ENCODE measurements around the gene C11orf16.
"Not testable (repeated sequence)": the region's sequence is repeated elsewhere in the genome, so short reads cannot be mapped to it uniquely, and the experiment has no call there.

C11orf16 gene

DNA sequence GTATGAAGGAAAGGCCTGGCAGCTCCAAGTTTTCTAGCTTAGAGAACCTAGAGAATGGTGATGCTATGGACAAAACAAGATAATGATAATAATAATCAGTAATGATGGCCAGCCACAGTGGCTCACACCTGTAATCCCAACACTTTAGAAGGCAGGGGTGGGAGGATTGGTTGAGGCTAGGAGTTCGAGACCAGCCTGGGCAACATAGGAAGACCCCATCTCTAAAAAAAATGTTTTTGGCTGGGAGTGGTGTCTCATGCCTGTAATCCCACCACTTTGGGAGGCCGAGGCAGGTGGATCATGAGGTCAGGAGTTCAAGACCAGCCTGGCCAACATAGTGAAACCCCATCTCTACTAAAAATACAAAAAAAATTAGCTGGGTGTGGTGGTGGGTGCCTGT is 3.0 kb upstream of the C11orf16 start:
- not testable (repeated sequence) for DNase-seq (ENCODE audit: low spot score)

DNA sequence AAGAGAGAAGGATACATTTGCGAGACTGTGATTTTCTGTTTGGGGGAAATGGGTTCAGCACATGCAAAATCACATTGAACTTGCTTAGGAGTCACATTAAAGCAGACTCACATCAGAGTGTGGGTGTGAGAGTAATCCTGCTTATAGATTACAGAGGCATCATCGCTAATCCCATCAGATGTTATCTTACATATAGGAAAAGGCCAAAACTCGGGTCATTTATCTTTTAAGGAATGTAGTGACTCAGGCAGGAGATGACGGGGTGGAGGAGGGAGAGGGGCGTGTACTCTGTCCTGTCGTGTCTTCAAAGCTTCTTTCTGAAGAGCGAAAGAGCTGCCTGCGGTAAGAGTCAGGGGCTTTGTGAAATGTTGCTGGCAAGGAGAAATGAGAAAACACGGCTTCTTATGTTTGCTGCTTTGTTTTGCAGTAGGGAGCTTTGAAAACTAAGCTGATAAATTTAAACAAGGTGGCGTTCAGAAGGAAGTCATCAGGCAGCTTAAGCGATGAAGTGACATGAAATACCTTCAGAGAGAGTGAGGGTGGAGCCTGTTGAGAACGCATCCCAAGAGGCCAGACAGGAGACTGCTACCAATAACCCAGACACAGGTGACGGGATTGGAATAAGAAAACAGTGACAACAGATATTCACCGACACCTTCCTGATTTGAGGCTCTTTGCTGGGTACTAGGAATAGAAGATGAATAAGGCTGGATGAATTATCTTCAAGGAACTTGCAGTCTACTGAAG is 2.2 kb upstream of the C11orf16 start:
- DNase-seq (ENCODE audit: low spot score): no peak

DNA sequence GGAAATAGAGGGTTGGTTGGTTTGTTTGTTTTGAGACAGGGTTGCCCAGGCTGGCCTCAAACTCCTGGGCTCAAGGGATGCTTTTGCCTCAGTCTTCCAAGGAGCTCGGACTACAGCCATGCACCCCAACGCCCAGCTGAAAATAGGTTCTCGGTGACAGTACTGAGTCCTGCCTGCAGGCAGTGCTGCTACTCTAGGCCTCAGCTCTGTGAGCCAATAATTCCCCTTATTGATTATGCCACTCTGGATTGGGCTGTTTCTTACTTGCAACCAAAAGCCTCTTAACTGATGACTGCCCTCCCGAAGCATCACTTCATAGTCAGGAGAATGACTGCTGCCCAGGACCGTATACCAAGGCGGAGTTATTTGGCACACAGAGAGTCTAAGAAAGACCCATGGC is 1.2 kb upstream of the C11orf16 start:
- DNase-seq (ENCODE audit: low spot score): no peak

DNA sequence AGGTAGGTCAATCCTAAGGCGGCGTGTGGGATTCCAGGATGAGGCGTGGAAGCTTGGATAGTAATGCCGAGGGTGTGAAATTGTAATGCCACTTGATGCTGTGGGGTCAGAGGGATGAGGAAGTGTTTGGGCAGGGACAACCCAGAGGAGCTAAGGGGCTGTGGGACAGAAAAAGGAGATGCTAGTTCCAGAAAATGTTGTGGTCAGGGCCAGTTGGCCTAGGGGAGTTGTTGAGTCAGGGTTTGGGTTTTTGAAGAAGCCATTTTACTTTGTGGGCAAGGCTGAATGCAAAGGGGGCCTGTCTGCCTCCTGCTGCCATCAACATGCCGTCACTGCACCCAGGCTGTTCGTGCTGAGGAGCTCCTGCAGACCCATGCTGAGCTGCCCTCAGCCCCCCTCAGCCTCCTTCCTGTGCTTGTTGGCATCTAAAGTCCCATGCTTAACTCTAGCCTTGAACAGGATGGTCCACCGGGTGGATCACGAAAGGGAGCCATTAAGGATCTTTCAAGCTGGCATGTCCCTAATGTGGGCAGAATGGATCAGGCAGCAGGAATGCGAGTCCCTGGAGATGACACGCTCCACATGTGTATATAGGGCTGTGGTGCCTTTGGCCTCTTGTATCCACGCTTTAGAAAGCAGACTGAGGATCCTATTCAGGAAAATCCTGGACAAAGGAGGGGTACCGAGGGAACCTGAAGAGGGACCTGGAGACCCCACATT is 2.1 kb downstream of the C11orf16 start:
- no peak for DNase-seq (ENCODE audit: low spot score)

DNA sequence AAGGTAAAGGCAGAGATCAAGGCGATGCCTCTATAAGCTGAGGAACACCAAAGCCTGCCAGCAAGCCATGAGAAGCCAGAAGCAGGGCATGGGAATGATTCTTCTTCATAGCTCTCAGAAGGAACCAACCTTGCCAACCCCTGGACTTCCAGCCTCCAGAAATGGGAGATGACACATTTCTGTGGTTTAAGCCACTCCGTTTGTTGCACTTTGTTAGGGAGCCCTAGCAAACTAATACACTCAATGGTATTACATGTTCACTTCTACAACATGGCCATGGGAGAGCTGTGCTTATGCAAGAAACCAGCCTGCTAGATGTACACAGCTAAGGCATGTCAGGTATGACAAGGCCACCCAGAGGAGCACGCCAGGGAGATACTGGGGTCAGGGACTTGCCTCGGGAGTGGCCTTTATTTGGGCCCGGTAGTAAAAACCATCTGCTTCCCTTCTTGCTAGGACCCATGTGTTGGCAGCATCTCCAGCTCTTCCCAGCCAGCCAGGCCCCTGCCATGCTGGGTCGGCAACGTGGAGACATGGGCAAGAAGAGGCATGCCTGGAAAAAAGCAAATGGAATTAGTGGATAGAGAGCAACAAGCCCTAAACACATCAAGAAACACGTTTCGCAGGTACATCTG is 3.6 kb downstream of the C11orf16 start:
- no peak for DNase-seq (ENCODE audit: low spot score)

DNA sequence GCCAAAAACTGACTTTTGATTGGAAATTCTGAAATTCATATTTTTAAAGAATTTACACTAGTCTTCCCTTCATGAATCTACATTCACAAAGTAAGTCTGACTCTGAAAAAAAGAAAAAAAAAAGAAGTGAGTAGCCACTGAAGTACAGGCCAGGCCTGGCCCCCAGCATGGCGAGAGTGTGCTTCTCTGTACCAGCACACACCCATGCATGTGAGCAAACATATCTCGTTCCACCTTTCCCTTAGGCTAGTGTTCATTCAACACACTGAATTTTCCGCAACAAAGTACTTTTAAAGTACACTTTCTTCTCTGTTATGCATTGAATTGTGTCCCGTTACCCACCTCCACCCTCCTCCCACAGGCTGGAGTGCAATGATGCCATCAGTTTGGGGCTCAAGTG is 4.5 kb downstream of the C11orf16 start:
- DNase-seq (ENCODE audit: low spot score): no peak

DNA sequence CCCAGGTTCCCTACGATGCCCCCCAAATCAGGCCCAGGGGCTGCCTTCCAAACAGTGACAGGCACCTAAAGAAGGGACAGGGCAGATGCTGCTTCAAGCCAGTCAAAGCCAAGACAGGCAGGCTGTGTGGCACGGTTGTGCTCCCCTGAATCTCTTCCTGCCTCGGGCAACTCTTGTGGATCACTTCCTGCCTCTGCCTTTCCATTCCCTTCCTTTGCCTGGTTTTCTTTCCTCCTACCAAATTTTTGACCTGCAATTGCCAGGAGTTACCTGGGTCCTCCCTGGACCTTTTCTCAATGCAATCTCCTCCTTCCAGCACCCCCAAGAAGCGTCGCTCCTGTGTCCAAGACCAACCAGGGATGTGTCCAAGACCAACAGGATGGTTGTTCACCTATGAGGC is 5.5 kb downstream of the C11orf16 start:
- DNase-seq (ENCODE audit: low spot score): no peak

DNA sequence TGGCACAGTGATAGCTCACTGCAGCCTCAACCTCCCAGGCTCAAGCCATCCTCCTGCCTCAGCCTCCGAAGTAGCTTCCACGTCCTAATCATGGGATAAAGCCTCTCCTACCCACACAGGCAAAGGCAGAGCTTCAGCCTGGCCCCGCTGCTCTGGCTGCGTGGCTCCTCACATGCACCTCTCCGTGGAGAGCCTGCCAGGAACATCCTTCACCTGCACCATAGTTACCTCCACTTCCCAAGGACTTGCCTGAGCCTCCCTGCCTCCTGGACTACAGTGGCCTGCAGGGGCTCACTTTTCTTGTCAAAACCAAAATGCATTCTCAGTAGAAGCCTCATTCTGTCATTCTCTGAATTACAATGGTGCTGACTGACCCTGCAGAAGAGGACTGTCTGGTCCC is 6.5 kb downstream of the C11orf16 start:
- DNase-seq (ENCODE audit: low spot score): no peak

DNA sequence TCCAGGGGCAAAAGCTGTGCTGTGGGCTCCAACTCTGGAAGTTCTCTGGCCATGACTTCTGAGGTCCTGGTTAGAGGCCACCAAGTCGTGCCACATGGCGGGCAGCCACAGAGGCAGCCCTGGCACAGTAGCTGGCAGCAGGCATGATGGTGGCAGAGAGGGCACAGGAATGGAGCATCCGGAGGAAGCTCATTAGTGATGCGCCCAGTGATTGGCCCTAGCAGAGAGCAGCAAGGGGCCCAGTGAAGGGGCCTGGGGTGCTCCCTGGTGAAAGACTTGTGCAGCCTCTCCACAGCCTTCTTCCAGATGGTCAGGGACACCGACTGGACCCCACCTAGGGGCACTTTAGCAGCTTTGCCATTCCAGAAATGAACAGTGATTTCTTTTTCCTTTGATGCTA is 7.0 kb downstream of the C11orf16 start:
- no peak for DNase-seq (ENCODE audit: low spot score)

DNA sequence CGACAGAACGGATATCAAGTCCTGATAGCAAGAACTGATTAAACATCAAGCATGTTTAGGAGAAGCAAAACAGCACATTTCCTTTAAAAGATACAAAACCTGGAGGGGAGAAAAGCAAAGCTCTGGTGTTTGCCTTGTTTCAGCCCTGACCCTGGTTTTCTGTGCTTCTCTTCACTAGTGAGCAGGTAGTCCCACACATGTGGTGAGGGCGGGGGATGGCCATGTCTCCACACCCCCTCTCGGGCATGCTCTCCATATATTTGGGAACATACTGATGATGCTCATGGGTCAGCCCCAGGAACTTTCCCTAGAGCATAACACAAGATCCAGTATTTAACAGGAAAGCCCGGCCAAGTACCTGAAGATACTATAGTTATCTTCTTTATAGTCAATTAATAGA is 10.1 kb downstream of the C11orf16 start:
- DNase-seq (ENCODE audit: low spot score): no peak

DNA sequence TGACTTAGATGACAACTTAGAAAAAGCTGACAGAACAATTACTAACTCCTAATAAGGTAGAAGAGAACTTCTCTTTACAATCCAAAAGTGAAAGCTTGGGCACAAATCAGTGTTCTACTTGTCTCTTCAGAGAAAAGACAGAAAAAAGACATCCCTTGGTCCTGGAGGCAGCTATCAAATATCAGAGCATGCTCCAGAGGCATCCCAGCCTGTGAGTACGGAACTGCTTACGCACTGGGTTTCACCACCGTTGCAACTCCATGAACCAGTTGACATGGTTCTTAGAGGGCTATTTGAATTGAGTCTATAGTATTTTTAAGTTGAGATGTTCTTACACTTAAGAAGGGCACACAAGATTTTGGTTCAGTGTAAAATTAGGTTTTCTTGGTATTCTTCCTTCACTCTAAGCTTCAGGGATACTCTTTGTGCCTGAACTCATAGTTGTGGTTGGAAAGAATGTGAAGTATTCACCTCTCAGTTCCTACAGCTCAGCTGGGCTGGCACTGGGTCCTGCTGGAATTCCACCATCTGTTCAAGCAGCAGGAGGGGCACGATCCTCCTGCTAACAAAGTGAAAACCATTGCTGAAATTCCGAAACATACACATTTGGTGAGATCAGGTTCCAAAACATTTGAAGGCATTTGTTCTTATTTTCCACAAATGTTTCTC is 15.5 kb downstream of the C11orf16 start:
- no peak for DNase-seq (ENCODE audit: low spot score)

DNA sequence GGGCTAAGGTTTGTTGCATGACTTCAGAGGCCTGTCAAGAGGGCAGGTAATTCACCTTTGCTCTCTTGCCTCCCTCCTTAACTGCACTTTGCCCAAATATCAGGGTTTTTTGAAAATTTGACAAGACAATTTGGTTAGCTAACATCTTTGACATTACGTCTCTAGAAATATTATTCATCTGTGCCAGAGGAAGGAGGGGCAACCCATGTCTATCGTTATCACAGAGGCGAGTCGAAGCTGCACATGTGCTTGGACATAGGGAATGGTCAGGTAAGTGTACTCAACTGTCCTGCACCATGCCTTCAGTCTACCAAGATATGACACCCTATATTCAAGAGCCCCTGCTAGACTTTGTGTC is 18.1 kb downstream of the C11orf16 start:
- DNase-seq (ENCODE audit: low spot score): no peak

DNA sequence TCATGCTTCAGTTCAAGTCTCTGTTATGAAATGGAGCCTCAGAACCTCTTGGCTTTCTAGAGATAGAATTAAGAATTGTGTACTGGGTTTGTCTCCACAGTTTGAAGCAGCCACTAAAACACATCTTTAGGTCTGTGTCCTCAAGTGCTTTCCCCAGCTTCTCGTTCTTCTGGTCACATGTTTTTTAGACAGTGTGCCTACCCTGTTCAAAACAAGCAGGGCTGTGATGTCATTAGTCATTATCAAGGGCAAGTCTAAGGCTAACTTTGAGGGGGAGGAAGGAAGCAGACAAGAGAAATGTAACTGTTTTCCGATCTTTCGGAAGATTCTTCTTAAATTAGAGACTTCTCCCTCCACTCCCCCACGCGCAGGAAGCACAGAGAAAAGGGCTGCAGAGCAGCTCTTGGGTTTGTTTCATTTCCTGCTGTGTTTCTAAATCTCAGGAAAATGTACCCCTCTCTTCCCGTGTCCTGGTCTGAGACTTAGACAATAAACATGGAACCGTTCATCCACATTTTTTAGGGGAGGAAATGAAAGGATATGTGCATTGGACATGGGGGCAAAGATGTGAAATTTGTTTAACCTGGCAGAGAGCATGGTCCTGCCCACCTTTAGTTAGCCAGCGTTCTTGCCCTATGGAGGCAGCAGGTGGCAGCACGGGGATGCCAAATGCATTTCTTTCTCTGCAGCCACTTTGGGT is 18.6 kb downstream of the C11orf16 start:
- peak; percentile 51 for DNase-seq (ENCODE audit: low spot score)

DNA sequence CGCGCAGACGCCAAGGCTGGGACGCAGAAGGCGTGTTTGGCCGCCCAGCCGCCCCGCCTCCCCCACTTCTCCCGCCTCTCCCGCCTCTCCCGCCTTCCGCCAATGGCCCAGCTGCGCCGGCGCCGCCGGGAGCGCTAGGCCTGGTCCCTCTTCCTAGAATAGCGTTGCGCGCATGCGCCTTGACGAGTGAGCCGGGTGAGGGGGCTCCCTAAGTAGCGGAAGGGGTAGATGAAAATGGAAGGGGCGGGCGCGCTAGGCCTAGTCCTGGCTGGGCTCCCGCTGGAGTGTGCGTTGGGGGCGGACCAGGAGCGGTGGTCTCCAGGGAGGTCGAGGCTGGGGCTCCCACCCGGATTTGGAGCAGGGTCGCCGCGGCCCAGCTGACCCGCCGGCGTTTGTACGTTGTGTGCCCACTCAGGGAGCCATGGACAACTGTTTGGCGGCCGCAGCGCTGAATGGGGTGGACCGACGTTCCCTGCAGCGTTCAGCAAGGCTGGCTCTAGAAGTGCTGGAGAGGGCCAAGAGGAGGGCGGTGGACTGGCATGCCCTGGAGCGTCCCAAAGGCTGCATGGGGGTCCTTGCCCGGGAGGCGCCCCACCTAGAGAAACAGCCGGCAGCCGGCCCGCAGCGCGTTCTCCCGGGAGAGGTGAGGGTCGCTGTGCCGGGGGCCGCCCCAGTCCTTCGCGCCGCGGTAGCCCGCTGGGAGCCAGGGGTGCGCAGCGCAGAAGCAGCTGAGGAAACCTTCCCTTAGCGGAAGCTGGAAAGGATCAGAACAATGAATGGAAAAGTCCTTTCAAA is 21.5 kb downstream of the C11orf16 start, which contains the start of gene AKIP1:
TSS of gene AKIP1 (plus strand) at position 161 of the 795 bp plus-strand sequence. CDS start at position 422, 261 bp downstream.
- peak; percentile 92 for DNase-seq (ENCODE audit: low spot score)

DNA sequence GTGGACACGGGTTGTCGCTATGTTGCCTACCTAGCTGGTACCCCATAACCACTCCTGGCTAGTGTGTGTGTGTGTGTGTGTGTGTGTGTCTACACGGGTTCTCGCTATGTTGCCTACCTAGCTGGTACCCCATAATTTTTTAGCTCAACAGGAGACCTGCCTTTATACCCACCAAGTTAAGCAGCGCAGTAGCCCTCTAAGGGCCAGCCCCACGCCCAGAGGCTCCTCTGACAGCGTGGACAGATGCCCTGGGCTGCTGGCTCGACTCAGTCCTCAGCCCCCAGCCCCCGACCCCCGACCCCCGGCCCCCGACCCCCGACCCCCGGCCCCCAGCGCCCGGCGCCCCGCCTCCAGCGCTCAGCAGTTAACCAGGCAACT is 22.1 kb downstream of the C11orf16 start:
- DNase-seq (ENCODE audit: low spot score): no peak

DNA sequence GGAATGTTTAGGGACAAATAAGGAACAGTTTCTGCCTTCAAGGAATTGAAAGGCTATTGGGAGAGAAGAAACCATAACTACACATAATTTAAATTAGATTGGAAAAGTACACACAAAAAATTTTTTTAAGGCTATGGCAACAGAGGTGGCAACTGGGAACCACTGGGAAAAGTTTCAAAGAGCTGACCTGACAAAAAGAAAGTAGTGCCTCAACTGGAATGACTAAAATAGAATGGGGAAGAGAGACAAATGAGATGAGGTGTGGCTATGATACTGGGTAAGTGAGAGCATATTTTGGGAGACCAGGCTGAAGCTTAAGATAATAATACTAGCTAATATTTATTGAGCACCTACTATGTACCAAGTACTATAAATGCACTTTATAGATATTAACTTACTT is 24.6 kb downstream of the C11orf16 start:
- DNase-seq (ENCODE audit: low spot score): no peak

DNA sequence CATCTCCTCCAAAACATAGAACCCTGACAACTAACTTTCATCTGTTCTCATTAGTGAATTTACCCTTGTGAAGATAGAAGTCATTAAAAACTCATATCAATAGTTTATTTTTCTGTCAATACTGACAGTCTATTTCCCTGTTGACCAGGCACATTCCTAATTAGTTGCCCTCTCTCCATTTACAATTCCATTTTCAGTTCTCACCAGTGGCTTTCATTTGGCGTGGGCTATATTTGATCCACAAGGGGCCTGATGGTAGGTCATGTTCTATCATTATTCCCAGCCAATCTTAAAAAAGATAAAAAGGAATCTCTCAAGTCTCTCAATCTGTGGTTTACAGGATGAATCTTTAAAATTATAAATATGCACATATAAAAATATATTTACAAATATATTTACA is 25.6 kb downstream of the C11orf16 start:
- no peak for DNase-seq (ENCODE audit: low spot score)

DNA sequence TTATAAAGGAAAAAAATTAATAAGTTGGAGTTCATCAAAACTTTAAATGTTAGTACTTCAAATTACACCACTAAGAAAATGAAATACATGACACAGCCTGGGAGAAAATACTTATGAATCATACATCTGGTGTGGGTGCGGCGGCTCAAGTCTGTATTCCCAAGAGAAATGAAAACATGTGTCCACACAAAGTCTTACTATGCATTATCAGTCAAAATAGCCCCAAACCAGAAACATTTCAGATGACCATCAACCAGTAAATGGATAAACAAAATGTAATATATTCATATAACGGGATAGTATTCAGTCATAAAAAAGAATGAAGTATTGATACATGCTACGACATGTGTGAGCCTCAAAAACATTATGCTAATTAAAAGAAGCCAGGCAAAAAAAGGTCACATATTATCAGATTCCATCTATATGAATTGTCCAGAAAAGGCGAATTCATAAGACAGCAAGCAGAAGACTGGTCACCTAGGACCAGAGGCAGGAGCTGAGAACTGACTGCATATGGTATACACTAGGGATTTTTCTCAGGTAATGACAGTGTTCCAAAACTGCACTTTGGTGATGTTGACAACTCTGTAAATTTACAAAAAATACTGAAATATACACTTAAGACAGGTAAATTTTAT is 27.1 kb downstream of the C11orf16 start:
- no peak for DNase-seq (ENCODE audit: low spot score)

DNA sequence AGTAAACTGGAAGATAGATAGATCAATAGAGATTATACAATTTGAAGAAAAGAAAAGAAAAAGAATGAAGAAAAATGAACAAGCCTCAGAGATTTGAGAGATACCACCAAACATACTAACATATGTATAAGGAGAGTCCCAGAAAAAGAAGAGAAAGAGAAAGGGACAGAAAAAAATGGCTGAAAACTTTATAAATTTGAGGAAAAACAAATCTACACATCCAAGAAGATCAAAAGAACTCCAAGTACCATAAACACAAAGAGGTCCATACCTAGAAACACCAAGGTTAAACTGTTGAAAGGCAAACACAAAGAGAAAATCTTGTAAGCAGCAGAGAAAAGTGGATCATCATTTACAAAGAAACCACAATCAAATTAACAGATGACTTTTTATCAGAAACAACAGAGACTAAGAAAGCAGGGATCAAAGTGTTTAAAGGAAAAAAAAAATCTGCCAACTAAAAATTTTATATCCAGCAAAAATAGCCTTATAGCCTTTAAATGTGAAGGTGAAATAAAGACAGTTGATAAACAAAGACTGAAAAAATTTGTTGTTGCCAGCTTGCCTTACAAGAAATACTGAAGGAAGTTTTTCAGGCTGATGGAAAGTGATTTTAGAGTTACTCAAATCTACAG is 33.5 kb downstream of the C11orf16 start:
- DNase-seq (ENCODE audit: low spot score): no peak

DNA sequence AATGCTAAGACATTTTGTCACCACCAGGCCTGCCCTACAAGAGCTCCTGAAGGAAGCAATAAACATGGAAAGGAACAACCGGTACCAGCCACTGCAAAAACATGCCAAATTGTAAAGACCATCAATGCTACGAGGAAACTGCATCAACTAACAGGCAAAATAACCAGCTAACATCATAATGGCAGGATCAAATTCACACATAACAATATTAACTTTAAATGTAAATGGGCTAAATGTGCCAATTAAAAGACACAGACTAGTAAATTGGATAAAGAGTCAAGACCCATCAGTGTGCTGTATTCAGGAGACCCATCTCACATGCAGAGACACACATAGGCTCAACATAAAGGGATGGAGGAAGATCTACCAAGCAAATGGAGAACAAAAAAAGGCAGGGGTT is 41.6 kb downstream of the C11orf16 start:
- not testable (repeated sequence) for DNase-seq (ENCODE audit: low spot score)

Data from activated CD4-positive, alpha-beta T cell treated with anti-CD3 and anti-CD28 coated beads, Interleukin-2, Interleukin-4, amounts not matched to agents 100 ng/mL and 50 ng/mL, durations not matched to agents 16 hours and 8 hours (primary cell).